Muscle layer of duodenum (tissue), 2 donors: ENCODE results near the gene BMERB1.
"Not testable (repeated sequence)": the region's sequence is repeated elsewhere in the genome, so short reads cannot be mapped to it uniquely, and the experiment has no call there.

Experiments
- H3K27ac ChIP-seq: one replicate; pipeline ENCODE4 v1.7.0; 2013; ENCODE audit warnings: mild to moderate bottlenecking, low read length
- H3K27me3 ChIP-seq: one replicate; pipeline ENCODE4 v1.7.0; 2013; ENCODE audit warnings: low read depth, mild to moderate bottlenecking, control low read depth, low read length
- H3K36me3 ChIP-seq, 2 donors: one replicate each; pipeline ENCODE4 v1.7.0; 2013; ENCODE audit warnings: low read length in 2 of 2, control low read depth in 1 of 2, mild to moderate bottlenecking in 1 of 2; ENCODE audit not compliant: insufficient read depth in 2 of 2, control insufficient read depth in 1 of 2
- H3K4me1 ChIP-seq, 2 donors: one replicate each; pipeline ENCODE4 v1.7.0; 2013; ENCODE audit warnings: low read length in 2 of 2, mild to moderate bottlenecking in 2 of 2, control low read depth in 1 of 2, moderate library complexity in 1 of 2; ENCODE audit not compliant: insufficient read depth in 2 of 2, control insufficient read depth in 1 of 2
- H3K4me3 ChIP-seq, 2 donors: one replicate each; pipeline ENCODE4 v1.7.0; 2013; ENCODE audit warnings: low read length in 2 of 2, low read depth in 1 of 2, mild to moderate bottlenecking in 1 of 2
- H3K9me3 ChIP-seq, 2 donors: one replicate each; pipeline ENCODE4 v1.7.0; 2013; ENCODE audit warnings: low read length in 2 of 2, control low read depth in 1 of 2, mild to moderate bottlenecking in 1 of 2; ENCODE audit not compliant: control insufficient read depth in 1 of 2
- donor health status: healthy.

BMERB1 gene

GRCh38 chr16:15434425-15435215 is at the start of gene BMERB1:
TSS of gene BMERB1 (plus strand) at chr16:15434588. CDS start at chr16:15434654, 66 bp downstream.
- H3K27me3 ChIP-seq: no peaks in the 10 kb centered on the region

GRCh38 chr16:15388060-15388459 is 46.3 kb upstream of the BMERB1 start:
- H3K36me3 ChIP-seq, H3K4me3 ChIP-seq, H3K4me1 ChIP-seq, H3K9me3 ChIP-seq, H3K27ac ChIP-seq, H3K27me3 ChIP-seq: not testable (repeated sequence)

More at GRCh38 chr16:15434425-15435215, at the start of gene BMERB1:
- H3K36me3 ChIP-seq: no peaks in the 10 kb centered on the region
- H3K4me1 ChIP-seq: peaks cover 0 to 8% of the 10 kb centered on the region in 2 donors
- H3K4me3 ChIP-seq: peak within 1 kb of the TSS; percentile 87
- H3K9me3 ChIP-seq: no peaks in the 10 kb centered on the region
- H3K27ac ChIP-seq: peak within 1 kb of the TSS; percentile 53

GRCh38 chr16:15389916-15390315 is 44.5 kb upstream of the BMERB1 start:
- H3K4me3 ChIP-seq, H3K27me3 ChIP-seq, H3K4me1 ChIP-seq, H3K27ac ChIP-seq, H3K36me3 ChIP-seq, H3K9me3 ChIP-seq: not testable (repeated sequence)

- not testable (repeated sequence) for H3K27me3 ChIP-seq, H3K4me1 ChIP-seq, H3K4me3 ChIP-seq, H3K9me3 ChIP-seq, H3K27ac ChIP-seq, H3K36me3 ChIP-seq
Measured at GRCh38 chr16:15393025-15393424, 41.4 kb upstream of the BMERB1 start.

- not testable (repeated sequence) for H3K36me3 ChIP-seq, H3K27ac ChIP-seq, H3K4me1 ChIP-seq, H3K9me3 ChIP-seq, H3K27me3 ChIP-seq
- H3K4me3 ChIP-seq: peak within 1 kb of the TSS; percentile 26 to 81
Measured at GRCh38 chr16:15395631-15396508, 38.5 kb upstream of the BMERB1 start, which contains the start of gene MPV17L. TSS of gene MPV17L (plus strand) at chr16:15395754. CDS start at chr16:15395898, 144 bp downstream.

GRCh38 chr16:15396509-15396829 is 37.9 kb upstream of the BMERB1 start:
- not testable (repeated sequence) for H3K27ac ChIP-seq, H3K27me3 ChIP-seq, H3K36me3 ChIP-seq, H3K4me1 ChIP-seq, H3K9me3 ChIP-seq
- H3K4me3 ChIP-seq: peak overlapping the region; percentile 11 to 81

GRCh38 chr16:15396948-15397594 is 37.3 kb upstream of the BMERB1 start:
- Histone ChIP-seq H3K4me1 (no peaks in the 10 kb centered on the region), H3K9me3 (no peaks in the 10 kb centered on the region), H3K4me3 (no peak overlapping the region), H3K27ac (no peak overlapping the region), H3K36me3 (peaks cover 0 to 6% of the 10 kb centered on the region in 2 donors), H3K27me3 (no peaks in the 10 kb centered on the region)

- H3K9me3 ChIP-seq: no peaks in the 10 kb centered on the region
- no peaks in the 10 kb centered on the region for H3K27me3 ChIP-seq
- H3K36me3 ChIP-seq: peaks cover 0 to 8% of the 10 kb centered on the region in 2 donors
- H3K27ac ChIP-seq: no peak overlapping the region
- H3K4me3 ChIP-seq: no peak overlapping the region
- H3K4me1 ChIP-seq: no peaks in the 10 kb centered on the region
Measured at GRCh38 chr16:15398618-15399316, 35.6 kb upstream of the BMERB1 start.

- H3K9me3 ChIP-seq: no peaks in the 10 kb centered on the region
- H3K27ac ChIP-seq: no peak overlapping the region
- no peaks in the 10 kb centered on the region for H3K27me3 ChIP-seq
- H3K36me3 ChIP-seq: peaks cover 0 to 8% of the 10 kb centered on the region in 2 donors
- no peaks in the 10 kb centered on the region for H3K4me1 ChIP-seq
- no peak overlapping the region for H3K4me3 ChIP-seq
Measured at GRCh38 chr16:15399317-15399716, 35.1 kb upstream of the BMERB1 start.

GRCh38 chr16:15400314-15400713 is 34.1 kb upstream of the BMERB1 start:
- H3K4me1 ChIP-seq, H3K4me3 ChIP-seq, H3K27me3 ChIP-seq, H3K9me3 ChIP-seq, H3K27ac ChIP-seq, H3K36me3 ChIP-seq: not testable (repeated sequence)

DNA sequence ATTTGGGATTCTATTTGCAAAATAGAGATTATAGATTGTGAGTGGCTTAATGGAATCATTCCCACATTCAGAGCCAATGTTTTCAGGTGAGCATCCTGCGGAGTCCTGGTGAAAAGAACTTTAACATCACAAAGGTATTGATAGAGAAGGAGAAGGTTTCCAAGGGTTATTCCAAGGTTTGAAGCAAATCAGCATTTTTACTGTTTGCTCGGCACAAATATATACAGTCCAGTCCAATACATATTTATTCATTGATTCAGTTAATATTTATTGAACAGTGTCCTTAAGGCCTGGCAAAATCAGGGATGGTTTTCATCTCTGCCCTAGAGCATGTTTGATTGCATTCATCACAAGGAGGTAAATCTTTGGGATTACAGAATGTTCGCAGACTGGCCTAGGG is 32.4 kb upstream of the BMERB1 start:
- no peaks in the 10 kb centered on the region for H3K9me3 ChIP-seq
- no peak overlapping the region for H3K4me3 ChIP-seq
- H3K27me3 ChIP-seq: no peaks in the 10 kb centered on the region
- no peak overlapping the region for H3K27ac ChIP-seq
- H3K36me3 ChIP-seq: peaks cover 0 to 8% of the 10 kb centered on the region in 2 donors
- no peaks in the 10 kb centered on the region for H3K4me1 ChIP-seq
